Vagina (tissue), 2 donors: Measurements from ENCODE around the gene CCNK.

ENCODE experiments used
- CTCF ChIP-seq, 3 experiments: fragments of 450-650 bp in 2 of 3; fragments of 200-600 bp in 1 of 3; sonication (generic) in 1 of 3; IDR thresholded peaks; one replicate each; pipeline ENCODE4 v1.5.1; 2017 to 2019; ENCODE audit warnings: antibody characterized with exemption in 3 of 3, mild to moderate bottlenecking in 2 of 3, moderate library complexity in 2 of 3
- POLR2A ChIP-seq, 2 donors: fragments of 450-650 bp; IDR thresholded peaks; one replicate each; pipeline ENCODE4 v1.6.1; 2017; ENCODE audit warnings: antibody characterized with exemption in 2 of 2, mild to moderate bottlenecking in 2 of 2, moderate library complexity in 2 of 2
- POLR2AphosphoS5 ChIP-seq, 2 donors: sonication (generic); formaldehyde crosslinking; IDR thresholded peaks; one replicate each; pipeline ENCODE4 v1.9.0; 2017; ENCODE audit warnings: antibody characterized with exemption in 2 of 2, mild to moderate bottlenecking in 2 of 2, low read depth in 1 of 2; ENCODE audit not compliant: insufficient read depth in 1 of 2

- TF ChIP-seq CTCF (IDR thresholded peaks at IDR 0.05) (no peak), POLR2AphosphoS5 (IDR thresholded peaks at IDR 0.05; ENCODE audit: insufficient read depth in 1 of 2, low read depth in 1 of 2) (no peak), POLR2A (IDR thresholded peaks at IDR 0.05) (no peak)
Measured at GRCh38 chr14:99512571-99513182, 31.5 kb downstream of the CCNK start.
